Stimulated activated CD8-positive, alpha-beta memory T cell treated with anti-CD3 and anti-CD28 coated beads, Interleukin-12 subunit alpha, Interleukin-12 subunit beta, amount 100 ng/mL, for 24 hours (primary cell): ENCODE measurements around the gene TERB1.

Experiments
- DNase-seq: peaks from one replicate; pipeline ENCODE4 v3.0.0-alpha.2; 2020; ENCODE audit errors: extremely low read depth

The TERB1 gene

GRCh38 chr16:66705790-66706505, 95.4 kb downstream of the TERB1 start:
- no peak for DNase-seq
